KG1 (cell line): Measurements from ENCODE around the gene TMEM209.
"Not testable (repeated sequence)": the region's sequence is repeated elsewhere in the genome, so short reads cannot be mapped to it uniquely, and the experiment has no call there.

ENCODE experiments used
- DNase-seq: peaks from one replicate; lab custom pipeline; 2025; lab: John Stamatoyannopoulos, UW

Gene TMEM209

DNA sequence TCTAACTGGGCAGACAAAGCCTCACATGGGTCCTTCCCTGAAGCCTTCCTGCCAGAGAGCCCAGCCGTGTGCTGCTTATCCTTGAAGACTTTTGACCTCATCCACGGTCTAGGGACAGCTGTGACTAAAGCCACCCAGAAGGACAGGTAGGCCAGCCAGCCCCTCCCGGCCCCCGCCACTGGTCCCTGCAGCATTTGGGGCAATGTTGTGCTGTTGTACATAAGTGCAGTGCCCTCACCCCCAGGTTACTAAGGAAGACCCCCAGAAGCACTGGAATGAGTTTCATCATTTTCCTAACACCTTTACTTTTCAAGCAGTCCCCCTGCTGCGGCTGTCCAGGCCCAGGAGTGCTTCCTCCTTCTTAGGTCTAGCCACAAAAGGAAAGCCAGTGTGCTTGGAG is 43.0 kb downstream of the TMEM209 start:
- no peak for DNase-seq

DNA sequence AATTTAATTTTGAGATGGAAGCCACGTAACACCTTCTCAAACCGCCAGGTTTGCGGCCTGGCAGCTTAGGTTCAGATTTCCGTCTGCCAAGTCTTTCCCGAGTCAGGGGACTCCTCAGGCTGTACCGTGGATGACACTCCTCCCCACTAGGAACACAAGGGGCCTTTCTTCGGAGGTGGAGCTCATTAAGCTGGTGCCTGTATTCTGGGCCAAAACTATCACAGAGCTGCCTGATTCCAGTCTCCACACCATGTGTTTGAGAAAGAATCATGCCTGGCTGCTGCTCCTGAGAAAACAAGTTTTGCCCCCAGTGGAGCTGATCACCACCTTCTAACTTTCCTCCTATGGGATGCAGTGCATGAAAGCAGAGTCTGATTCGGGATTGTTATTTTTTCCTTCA is 44.8 kb downstream of the TMEM209 start:
- no peak for DNase-seq

DNA sequence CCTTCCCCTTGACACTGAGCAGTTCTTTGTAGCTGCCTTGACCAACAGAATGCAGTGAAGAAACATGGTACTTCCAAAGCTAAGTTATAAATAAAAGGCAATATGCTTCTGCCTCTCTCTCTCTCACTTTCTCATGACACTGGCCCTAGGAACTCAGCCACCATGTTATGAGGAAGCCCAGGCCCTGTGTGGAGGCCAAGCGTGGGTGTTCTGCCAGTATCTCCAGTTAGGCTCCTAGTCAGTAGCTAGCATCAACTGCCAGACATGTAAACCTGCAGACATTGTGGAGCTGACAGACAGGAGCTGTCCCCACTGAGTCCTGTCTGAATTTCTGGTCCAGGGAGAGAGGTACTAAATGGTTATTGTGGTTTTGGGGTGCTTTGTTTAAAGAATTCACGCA is 45.2 kb downstream of the TMEM209 start:
- no peak for DNase-seq

DNA sequence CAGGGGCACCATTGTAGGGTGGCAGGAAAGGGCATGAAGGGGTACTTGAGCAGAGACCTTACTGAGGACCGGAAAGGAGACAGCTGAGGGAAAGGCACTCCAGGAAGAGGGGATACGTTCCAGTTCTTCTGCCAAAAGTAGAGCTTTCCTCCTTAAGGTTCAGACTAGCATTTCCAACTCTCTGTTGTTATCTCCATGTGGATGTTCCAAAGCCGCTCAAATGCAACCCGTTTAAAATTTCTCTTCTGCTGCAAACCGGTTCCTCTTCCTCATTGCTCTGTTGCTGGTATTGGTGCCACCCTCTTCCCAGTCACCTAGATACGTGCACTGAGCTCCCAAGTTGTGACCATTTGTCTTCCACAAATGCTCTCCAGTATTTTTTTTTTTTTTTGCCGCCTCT is 47.5 kb downstream of the TMEM209 start:
- no peak for DNase-seq

DNA sequence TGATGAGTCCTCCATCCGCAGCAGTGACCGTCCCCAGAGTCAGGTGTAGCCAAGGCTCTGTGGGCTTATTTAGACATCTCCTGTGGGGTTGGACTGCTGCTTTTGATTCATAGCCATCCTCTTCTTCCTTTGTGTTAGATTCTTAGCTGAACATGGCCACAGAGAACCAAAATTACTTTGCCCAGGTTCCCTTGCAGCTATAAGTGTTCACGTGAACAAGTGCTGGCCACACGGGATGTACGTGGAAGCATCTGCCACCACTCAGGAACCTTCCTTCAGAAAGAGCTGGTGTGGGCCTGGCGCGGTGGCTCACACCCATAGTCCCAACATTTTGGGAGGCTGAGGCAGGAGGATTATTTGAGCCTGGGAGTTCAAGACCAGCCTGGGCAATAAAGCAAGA is 49.1 kb downstream of the TMEM209 start:
- no peak for DNase-seq

DNA sequence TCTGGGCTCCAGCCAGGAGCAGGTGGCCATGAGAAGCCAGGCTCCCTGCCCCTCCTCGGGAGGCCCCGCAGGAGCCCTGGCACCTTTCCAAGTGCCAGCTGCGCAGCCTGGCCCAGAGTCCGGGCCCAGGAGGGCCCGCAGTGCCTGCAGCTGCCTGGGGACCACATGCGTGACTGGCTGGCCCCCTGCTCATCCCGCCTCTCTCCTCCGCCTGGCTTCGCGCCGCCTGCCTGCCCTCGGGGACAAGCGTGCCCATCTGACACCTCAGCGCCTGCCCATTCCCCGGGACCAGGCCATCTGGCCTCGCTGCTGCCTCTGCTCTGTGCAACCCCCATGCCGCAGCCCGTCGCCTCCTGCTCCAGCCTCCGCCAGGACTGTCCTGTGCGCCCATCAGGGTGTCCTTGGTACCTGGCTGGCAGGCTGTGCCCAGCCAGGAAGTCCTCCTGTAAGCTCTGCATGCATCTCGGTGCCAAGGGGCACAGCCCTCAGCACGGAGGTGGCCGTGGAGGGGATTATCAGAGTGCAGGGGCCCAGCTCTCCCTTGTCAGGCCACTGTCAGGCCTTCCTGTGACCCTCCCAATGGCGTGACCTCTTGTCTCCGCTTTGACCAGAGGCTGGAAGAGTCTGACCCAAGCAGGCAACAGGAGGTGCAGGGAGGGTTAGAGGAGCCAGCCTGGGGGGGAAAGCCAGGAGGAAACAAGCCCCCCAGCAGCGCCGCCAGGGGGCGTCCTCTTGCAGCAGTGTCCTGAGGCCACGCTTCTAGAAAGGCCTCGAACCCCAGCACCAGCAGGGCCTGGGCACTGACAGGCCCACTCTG is 50.5 kb downstream of the TMEM209 start:
- DNase-seq: no peak

DNA sequence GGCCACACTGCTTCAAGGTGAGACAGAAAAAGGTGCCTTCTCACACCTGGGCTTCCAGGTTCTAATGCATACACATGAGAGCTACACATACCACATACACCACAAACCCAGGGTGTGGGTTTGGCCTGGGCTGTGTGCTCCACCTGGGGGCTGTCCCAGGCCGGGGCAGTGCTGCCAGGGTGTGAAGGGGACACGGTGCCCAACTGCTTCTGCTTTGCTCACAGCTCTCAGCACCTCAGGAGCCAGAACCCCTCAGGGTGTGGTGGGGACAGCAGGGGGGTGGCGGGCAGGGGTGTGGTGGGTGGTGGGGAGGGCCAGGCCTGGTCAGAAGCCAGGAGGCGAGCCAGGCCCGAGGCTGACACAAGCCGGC is 51.1 kb downstream of the TMEM209 start:
- DNase-seq: no peak

DNA sequence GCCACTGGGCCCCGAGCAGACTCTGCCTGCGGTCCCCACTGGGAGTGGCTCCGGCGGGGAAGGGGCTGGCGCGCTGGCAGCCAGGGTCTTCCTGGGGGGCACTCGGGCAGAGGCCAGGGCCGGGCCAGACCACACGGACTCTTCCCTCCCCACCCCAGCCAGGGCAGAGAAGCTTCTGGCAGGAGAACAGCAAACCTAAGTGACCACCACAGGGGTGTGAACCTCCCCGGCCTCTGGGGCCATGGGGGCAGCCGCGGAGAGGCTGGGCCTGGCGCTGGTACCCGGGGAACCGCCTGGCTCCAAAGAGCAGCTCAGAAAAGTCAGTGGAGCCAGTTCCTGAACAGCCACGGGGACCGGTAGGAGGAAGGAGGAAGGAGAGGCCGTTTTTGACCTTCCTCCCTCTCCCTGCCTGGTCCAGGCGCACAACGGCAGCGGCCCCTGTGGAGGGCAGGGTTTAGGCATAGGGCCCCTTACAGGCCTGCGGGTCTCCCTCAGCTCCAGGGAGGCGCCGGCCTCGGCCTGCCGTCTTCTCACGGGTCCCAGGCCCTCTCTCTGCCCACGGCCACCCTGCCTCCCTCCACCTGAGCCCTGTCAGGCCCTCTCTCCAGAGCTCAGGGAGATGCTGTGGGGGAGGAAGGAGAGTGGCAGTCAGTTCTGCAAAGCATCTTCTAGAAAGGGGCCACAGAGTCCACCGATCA is 51.8 kb downstream of the TMEM209 start:
- DNase-seq: no peak

DNA sequence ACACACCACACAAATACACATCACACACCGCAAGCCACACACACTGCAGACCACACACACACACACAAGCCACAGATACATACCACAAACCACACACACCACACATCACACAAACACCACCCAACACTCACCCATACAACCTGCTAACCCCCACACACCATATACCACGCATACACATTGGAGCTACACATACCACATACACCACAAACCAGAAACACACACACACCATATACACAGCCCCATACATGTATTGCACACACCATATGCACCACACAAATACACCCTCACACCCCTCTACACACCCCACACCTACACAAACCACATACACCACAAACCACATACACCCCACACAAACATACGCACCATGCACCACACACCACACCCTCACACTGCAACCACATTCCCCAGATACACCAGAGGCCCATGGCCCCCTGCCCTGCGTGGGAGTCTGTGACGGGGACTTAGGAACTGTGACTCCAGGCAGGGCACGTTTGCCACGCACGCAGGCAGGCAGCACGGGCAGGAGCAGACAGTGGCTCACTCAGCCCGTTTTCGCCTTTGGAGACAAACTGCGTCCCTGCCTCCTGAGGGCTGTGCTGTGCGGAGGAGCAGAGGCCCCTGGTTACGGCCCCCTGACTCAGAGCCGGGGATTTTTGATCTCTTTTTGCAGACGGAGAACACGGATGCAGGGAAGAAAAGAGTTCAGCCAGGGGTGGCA is 52.6 kb downstream of the TMEM209 start:
- no peak for DNase-seq

DNA sequence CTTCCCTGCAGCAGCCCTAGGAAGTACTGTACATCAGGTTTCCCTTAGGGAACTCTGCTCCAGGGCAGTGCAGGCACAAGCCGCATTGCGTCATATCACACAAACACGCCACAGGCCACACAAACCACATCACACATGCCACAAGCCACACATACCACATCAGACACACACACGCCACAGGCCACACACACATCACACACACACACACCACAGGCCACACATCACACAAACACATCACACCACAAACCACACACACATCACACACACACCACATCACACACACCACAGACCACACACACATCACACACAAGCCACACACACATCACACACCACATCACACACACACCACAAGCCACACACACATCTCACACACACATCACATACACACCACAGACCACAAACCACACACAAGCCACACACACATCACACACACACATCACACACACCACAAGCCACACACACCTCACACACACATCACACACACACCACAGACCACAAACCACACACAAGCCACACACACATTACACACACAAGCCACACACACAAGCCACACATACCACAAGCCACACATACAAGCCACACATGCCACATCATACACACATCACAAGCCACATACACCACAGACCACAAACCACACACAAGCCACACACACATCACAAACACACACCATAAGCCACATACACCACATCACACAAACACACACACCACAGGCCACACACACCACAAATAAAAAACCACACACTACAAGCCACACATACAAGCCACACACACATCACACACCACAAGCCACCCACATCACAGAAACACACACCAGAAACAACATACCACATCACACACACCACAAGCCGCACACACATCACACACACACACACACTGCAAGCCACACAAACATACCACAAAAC is 53.4 kb downstream of the TMEM209 start:
- DNase-seq: no peak

DNA sequence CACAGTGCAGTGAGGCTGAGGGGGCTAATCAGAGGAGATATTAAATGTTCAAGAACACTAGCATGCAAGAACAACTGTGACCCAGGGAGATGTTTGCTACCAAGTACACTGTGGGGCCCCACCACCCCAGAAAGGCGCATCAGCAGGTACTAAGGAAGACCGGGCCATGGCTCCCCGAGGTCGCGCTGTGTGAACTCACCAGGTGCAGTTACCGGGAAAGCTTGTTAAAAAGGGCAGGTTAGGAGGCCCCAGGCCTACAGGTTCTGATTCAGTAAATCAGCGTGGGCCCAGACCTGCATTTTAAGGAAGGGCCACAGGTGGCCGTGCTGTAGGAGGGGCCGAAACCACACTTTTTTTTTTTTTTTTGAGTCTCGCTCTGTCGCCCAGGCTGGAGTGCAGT is 54.6 kb downstream of the TMEM209 start:
- DNase-seq: no peak

DNA sequence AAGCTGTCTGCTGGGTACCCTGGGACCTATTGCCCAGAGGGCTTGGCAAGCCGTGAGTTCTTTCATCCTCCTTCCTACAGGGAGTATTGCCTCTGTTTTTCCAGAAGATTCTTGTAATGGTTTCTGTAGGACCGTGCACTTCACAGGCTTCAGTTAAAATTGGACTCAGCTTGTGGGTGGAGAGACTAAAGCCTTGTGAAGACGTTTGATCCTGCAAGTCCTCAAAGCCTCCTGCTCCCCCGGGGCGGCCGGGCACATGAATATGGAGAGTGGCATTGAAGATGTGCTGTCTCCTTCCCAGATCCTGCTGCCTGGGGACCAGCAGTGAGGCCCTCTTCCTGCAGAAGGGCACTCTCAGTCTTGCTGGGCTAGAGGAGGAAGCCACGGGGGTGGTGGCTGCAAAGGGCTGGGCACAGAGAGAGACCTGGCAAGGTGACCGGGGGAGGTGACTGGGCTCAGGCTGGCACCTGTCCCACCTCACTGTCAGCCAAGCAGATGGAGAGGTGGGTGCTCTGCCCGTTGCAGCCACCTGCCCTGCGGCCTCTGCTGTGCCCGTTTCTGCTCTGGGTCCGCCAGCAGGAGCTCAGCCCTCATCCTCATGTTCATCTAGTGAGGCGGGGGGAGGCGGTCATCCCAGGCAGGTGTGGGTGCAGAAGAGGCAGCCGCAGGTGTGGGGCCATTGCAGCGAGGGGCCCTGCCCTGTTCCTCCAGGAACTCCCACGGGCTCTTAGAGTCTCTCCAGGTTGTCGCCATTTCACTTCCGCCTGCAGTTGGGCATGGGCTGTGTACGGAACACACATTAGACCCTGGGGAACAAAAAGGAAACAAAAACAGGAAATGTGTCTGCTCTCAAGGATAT is 55.7 kb downstream of the TMEM209 start:
- DNase-seq: no peak

DNA sequence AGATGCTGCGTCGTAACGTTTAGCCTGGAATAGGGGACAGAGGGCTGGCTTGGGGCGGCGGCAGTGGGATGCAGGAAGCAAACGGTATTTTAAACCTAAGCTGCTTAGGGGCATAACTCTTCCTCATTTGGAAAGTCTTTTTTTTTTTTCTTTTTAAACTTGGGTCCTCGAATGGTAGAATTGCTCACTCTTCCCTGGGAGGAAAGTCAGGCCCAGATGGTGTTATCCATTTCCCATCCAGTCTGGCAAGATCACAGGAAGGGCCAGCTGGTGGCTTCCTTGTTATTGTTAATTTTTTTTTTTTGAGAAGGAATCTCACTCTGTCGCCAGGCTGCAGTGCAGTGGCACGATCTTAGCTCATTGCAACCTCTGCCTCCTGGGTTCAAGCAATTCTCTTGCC is 56.6 kb downstream of the TMEM209 start:
- DNase-seq: no peak

DNA sequence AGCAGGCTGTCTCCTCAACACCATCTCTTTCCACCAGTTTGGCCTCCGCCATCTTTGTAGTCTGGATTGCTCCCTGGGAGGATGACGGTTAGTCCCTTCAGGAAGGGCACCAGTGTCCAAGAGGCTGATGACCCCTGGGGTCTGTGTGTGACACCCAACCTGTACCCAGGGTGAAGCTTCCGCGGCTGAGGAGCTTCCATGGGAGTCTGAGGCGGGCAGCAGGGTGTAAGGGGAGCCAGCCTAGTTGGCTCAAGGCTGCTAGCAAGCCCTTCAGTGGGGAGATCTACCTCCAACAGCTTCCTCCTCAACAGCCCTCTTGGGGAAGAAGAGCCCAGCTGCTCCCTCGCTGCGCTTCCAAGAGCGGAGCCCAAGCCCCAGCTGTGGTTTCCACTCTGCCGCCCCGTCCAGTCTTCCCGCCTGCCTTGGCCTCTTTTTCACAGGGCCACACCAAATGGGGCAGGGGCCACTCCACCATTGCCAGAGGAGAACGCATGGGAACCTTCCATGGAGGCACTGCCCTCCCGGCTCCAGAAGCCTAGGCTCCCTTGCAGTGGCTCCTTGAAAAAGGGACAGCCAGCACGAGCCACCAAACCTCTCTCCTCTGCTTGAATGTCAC is 57.4 kb downstream of the TMEM209 start:
- DNase-seq: no peak

DNA sequence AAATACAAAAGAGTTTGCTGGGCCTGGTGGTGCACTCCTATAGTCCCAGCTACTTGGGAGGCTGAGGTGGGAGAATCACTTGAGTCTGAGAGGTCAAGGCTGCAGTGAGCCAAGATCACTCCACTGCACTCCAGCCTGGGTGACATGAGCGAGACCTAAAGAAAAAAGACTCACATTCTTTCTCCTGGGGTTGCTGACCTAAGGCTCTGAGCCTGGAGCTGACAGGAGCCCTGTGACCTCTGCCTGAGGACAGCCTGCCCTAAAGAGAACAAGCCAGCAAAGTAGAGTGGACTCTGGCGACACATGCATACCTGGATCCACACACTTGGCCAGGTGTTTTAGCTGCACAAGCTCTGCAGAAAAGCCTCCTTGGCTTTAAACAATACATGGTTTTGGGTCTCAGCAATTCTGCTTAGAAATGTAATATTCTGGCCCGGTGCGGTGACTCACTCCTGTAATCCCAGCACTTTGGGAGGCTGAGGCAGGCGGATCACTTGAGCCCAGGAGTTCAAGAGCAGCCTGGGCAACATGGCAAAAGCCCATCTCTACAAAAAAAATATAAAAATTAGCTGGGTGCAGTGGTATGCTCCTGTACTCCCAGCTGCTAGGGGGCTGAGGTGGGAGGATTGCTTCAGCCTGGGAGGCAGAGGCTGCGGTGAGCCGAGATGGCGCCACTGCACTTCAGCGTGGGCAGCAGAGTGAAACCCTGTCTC is 58.4 kb downstream of the TMEM209 start:
- no peak for DNase-seq

DNA sequence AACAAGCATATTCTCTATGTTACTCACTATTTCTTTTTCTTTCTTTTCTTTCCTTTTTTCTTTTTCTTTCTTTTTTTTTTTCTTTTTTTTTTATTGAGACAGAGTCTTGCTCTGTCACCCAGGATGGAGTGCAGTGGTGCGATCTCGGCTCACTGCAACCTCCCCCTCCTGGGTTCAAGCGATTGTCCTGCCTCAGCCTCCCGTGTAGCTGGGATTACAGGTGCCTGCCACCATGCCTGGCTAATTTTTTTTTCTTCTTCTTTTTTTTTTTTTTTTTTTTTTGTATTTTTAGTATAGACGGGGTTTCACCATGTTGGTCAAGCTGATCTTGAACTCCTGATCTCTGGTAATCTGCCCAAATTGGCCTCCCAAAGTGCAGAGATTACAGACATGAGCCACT is 59.1 kb downstream of the TMEM209 start:
- DNase-seq: not testable (repeated sequence)

DNA sequence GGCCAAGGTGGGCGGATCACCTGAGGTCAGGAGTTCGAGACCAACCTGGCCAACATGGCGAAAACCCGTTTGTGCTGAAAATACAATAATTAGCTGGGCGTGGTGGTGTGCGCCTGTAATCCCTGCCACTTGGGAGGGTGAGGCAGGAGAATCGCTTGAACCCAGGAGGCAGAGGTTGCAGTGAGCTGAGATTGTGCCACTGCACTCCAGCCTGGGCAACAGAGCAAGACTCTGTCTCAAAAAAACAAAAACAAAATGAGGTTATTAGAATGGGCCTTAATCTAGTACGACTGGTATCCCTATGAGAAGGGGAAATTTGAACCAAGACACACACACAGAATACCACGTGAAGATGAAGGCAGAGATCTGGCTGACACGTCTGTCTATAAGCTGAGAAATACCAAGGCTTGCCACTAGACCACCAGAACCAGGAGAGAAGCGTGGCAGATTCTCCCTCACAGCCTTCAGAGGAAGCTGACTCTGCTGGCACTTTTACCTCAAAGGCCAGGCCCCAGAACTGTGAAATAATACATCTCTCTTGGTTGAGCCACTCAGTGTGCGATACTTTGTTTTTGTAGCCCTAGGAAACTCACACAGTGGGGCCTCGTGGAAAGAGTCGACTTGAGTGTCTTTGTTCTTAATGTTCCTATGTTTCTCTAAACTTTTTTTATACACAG is 59.6 kb downstream of the TMEM209 start:
- DNase-seq: no peak

DNA sequence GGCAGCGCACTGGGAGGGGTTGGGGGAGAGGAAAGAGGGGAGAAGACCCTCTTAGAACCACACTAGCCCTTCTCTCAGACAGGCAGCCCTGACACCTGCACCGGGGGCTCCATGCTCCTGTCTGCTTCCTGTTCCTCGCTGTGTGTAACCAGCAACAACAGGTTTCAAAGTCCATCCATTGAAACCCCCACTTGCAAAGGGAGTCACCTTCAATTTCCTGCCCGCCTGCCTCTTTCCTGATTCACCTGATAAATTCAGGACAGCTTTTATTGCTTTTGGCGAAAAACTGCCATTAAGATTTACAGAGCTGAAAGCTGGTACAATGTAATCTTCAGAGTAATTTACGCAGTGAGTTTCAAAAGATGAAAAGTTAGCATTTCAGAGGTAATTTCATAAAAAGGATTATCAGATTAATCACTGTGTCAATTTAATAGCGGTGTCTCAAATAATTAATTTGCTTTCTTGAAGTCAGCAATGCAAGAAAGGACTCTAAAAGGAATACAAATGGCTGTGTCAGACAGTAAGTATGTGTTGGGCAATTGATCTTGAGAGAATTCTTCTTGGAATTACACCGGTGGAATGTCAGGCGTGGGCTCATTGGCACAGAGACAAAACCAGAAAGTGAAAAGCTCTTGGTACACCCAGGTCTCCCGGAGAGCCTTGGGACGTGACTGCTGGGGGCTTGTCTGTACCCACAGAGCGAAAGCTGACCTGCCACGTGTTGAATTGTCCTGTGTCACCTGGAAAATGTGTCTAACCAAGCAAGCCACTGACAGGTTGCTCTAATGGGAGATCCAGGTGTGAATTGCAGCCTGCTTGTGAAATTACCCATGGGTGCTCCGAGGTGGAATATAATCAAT is 60.7 kb downstream of the TMEM209 start:
- DNase-seq: no peak

DNA sequence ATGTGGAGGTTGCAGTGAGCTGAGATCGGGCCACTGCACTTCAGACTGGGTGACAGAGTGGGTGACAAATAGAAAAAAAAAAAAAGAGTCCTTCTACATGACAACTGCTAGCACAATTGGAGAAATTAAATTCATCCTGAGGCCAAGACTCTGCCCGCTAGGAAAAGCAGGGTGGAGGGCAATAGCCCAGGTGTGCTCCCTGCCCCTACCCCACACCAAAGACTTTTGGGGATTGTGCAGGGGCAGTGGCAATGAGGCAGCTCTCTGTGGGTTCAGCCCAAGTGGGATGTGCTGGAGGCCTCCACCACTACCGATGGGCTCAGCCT is 61.3 kb downstream of the TMEM209 start:
- no peak for DNase-seq
